Measurements from ENCODE around the gene SPRED1.
A peak's percentile ranks its signal among the peaks of the same experiment; 100 is the strongest.

SPRED1 gene

GRCh38 chr15:38369936-38370478 is 117.4 kb downstream of the SPRED1 start:
- DNase-seq: no peak

GRCh38 chr15:38373016-38373415 is 120.4 kb downstream of the SPRED1 start:
- DNase-seq: no peak

GRCh38 chr15:38374029-38374428 is 121.4 kb downstream of the SPRED1 start:
- no peak for DNase-seq

- DNase-seq: no peak
Measured at GRCh38 chr15:38374556-38374955, 121.9 kb downstream of the SPRED1 start.

- DNase-seq: no peak
Measured at GRCh38 chr15:38376081-38376480, 123.4 kb downstream of the SPRED1 start.

- DNase-seq: no peak
Measured at GRCh38 chr15:38377636-38378035, 125.0 kb downstream of the SPRED1 start.

- DNase-seq: no peak
Measured at GRCh38 chr15:38378161-38378560, 125.5 kb downstream of the SPRED1 start.

- DNase-seq: peak; percentile 29
Measured at GRCh38 chr15:38389924-38390542, 137.4 kb downstream of the SPRED1 start.

- DNase-seq: no peak
Measured at GRCh38 chr15:38391191-38391590, 138.6 kb downstream of the SPRED1 start.

GRCh38 chr15:38398134-38398533 is 145.5 kb downstream of the SPRED1 start:
- no peak for DNase-seq

- DNase-seq: no peak
Measured at GRCh38 chr15:38401106-38401505, 148.5 kb downstream of the SPRED1 start.

GRCh38 chr15:38401701-38402100 is 149.1 kb downstream of the SPRED1 start:
- DNase-seq: no peak

- no peak for DNase-seq
Measured at GRCh38 chr15:38406436-38406835, 153.8 kb downstream of the SPRED1 start.
